Measurements from ENCODE around the gene CAPZA1. TPM values are rescaled to one million over a fixed set of nuclear protein-coding genes. Genes with fewer than 3 reads are reported as not detected.

The CAPZA1 gene
- total RNA-seq, 2 experiments from 2014 or later: 166 to 179 TPM

- H3K27me3 ChIP-seq (ENCODE audit: control insufficient read depth in 1 of 2, insufficient read depth in 2 of 2, low read length in 2 of 2): no peaks in the 10 kb centered on the region
- Mint-ChIP-seq H3K9me3 (no peaks in the 10 kb centered on the region), H3K4me1 (ENCODE audit: low read depth) (no peaks in the 10 kb centered on the region), H3K36me3 (ENCODE audit: low read depth) (peaks cover 51% of the 10 kb centered on the region), H3K27ac (no peak overlapping the region), H3K4me3 (no peak overlapping the region), H3K27me3 (no peaks in the 10 kb centered on the region)
- no peak for DNase-seq
- no peaks in the 10 kb centered on the region for H3K4me1 ChIP-seq (ENCODE audit: insufficient read depth, low read length)
- ChIA-PET POLR2A (no interaction called here), CTCF (no interaction called here)
- no peak overlapping the region for H3K4me3 ChIP-seq (ENCODE audit: low read length)
- no peaks in the 10 kb centered on the region for H3K9me3 ChIP-seq (ENCODE audit: control insufficient read depth in 1 of 2, insufficient read depth in 1 of 2, low read length in 2 of 2)
- no peak for TF ChIP-seq CTCF (IDR thresholded peaks at IDR 0.05)
- intact Hi-C loops (cut with DNase I, micrococcal nuclease): no loop called here
- peaks cover 12% of the 10 kb centered on the region for H3K36me3 ChIP-seq (ENCODE audit: insufficient read depth, low read length)
- no peak for ATAC-seq (ENCODE audit: poor library complexity)
- no peak overlapping the region for H3K27ac ChIP-seq (ENCODE audit: low read depth in 1 of 2, low read length in 2 of 2)
Measured at GRCh38 chr1:112579801-112580510, 39.7 kb upstream of the CAPZA1 start.

GRCh38 chr1:112581586-112582192 is 37.9 kb upstream of the CAPZA1 start:
- Histone ChIP-seq H3K4me1 (ENCODE audit: insufficient read depth, low read length) (no peaks in the 10 kb centered on the region), H3K4me3 (ENCODE audit: low read length) (no peak overlapping the region), H3K9me3 (ENCODE audit: control insufficient read depth in 1 of 2, insufficient read depth in 1 of 2, low read length in 2 of 2) (no peaks in the 10 kb centered on the region), H3K27me3 (ENCODE audit: control insufficient read depth in 1 of 2, insufficient read depth in 2 of 2, low read length in 2 of 2) (no peaks in the 10 kb centered on the region), H3K36me3 (ENCODE audit: insufficient read depth, low read length) (peaks cover 8% of the 10 kb centered on the region), H3K27ac (ENCODE audit: low read depth in 1 of 2, low read length in 2 of 2) (no peak overlapping the region)
- Mint-ChIP-seq H3K4me3 (no peak overlapping the region), H3K9me3 (no peaks in the 10 kb centered on the region), H3K36me3 (ENCODE audit: low read depth) (peaks cover 34% of the 10 kb centered on the region), H3K4me1 (ENCODE audit: low read depth) (no peaks in the 10 kb centered on the region), H3K27me3 (no peaks in the 10 kb centered on the region), H3K27ac (no peak overlapping the region)
- DNase-seq (no peak), ATAC-seq (ENCODE audit: poor library complexity) (no peak)
- POLR2A ChIA-PET: no interaction called here
- no peak for TF ChIP-seq CTCF (IDR thresholded peaks at IDR 0.05)
- CTCF ChIA-PET: interaction anchor here (1.1 kb wide), 1 partner anchor 32 kb away, joined by 3 read pairs; no protein-coding TSS in a partner anchor
- intact Hi-C loops (cut with DNase I, micrococcal nuclease): no loop called here

GRCh38 chr1:112583366-112583765 is 36.3 kb upstream of the CAPZA1 start:
- intact Hi-C loops (cut with DNase I, micrococcal nuclease): no loop called here

More at GRCh38 chr1:112583366-112583765, 36.3 kb upstream of the CAPZA1 start:
- Histone ChIP-seq H3K27ac (ENCODE audit: low read depth in 1 of 2, low read length in 2 of 2) (no peak overlapping the region), H3K36me3 (ENCODE audit: insufficient read depth, low read length) (peaks cover 8% of the 10 kb centered on the region), H3K4me1 (ENCODE audit: insufficient read depth, low read length) (no peaks in the 10 kb centered on the region), H3K27me3 (ENCODE audit: control insufficient read depth in 1 of 2, insufficient read depth in 2 of 2, low read length in 2 of 2) (no peaks in the 10 kb centered on the region), H3K4me3 (ENCODE audit: low read length) (no peak overlapping the region), H3K9me3 (ENCODE audit: control insufficient read depth in 1 of 2, insufficient read depth in 1 of 2, low read length in 2 of 2) (no peaks in the 10 kb centered on the region)
- TF ChIP-seq CTCF (IDR thresholded peaks at IDR 0.05): no peak
- Mint-ChIP-seq H3K27ac (no peak overlapping the region), H3K9me3 (no peaks in the 10 kb centered on the region), H3K36me3 (ENCODE audit: low read depth) (peaks cover 24% of the 10 kb centered on the region), H3K4me3 (no peak overlapping the region), H3K27me3 (no peaks in the 10 kb centered on the region), H3K4me1 (ENCODE audit: low read depth) (no peaks in the 10 kb centered on the region)
- CTCF ChIA-PET: no interaction called here
- POLR2A ChIA-PET: no interaction called here
- DNase-seq: no peak
- ATAC-seq (ENCODE audit: poor library complexity): no peak
